Measurements from ENCODE around the gene F11R.

DNA sequence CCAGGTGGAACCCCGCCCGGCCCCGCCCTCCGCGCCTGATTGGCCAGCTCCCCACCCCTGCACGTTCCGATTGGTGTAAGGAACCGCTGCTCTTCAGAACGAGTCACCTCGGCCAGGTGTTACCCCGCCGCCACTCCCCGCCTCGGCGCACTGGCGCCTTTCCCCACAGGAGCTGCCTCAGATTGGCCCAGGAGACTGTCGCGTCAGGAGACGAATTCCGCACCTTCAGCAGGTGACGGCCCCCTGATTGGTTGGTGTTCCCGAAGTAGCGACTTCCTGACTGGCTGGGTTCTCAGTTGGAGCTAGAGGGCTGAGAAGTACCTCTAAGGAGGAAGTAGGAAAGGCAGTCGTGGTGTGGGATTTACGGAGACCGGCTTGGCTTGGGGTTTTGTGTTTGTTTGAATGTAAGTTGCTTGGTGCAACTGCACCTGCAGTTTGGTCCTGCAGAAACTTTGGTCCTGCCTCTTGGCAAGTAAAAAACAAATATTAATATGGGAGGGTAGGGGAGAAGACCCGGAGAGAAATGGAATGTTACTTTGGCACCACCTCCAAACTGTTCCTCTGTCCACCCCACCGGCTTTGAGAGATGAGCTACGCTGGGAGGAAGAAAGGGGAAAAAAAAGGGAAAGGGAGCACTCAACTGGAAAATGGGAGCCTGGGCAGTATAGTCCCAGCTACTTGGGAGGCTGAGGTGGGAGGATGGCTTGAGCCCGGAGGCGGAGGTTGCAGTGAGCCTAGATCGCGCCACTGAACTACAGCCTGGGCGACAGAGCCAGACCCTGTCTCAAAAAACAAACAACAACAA, 415 bp upstream of the F11R start:
- TF ChIP-seq, protein P1, sequence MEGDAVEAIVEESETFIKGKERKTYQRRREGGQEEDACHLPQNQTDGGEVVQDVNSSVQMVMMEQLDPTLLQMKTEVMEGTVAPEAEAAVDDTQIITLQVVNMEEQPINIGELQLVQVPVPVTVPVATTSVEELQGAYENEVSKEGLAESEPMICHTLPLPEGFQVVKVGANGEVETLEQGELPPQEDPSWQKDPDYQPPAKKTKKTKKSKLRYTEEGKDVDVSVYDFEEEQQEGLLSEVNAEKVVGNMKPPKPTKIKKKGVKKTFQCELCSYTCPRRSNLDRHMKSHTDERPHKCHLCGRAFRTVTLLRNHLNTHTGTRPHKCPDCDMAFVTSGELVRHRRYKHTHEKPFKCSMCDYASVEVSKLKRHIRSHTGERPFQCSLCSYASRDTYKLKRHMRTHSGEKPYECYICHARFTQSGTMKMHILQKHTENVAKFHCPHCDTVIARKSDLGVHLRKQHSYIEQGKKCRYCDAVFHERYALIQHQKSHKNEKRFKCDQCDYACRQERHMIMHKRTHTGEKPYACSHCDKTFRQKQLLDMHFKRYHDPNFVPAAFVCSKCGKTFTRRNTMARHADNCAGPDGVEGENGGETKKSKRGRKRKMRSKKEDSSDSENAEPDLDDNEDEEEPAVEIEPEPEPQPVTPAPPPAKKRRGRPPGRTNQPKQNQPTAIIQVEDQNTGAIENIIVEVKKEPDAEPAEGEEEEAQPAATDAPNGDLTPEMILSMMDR (conservative IDR thresholded peaks at IDR 0.05; ENCODE audit: low read depth, low read length) = no peak
- TF ChIP-seq EZH2 (IDR thresholded peaks at IDR 0.05; ENCODE audit: low read length, unreplicated experiment) = no peak
- no peak for TF ChIP-seq EZH2phosphoT487 (IDR thresholded peaks at IDR 0.05; ENCODE audit: borderline replicate concordance, low read length)
